Astrocyte of the hippocampus (primary cell): ENCODE measurements around the gene TLR6.
"Not testable (repeated sequence)": the region's sequence is repeated elsewhere in the genome, so short reads cannot be mapped to it uniquely, and the experiment has no call there.

Experiments used
- DNase-seq: peaks from one replicate; pipeline ENCODE4 v3.0.0; 2011; ENCODE audit warnings: low read depth, low spot score

The TLR6 gene

GRCh38 chr4:38788317-38788716, 68.3 kb downstream of the TLR6 start:
- peak; percentile 22 for DNase-seq

GRCh38 chr4:38787693-38788092, 68.9 kb downstream of the TLR6 start:
- DNase-seq, result no peak

GRCh38 chr4:38785901-38786402, 70.7 kb downstream of the TLR6 start:
- DNase-seq, result no peak

GRCh38 chr4:38785041-38785790, 71.4 kb downstream of the TLR6 start:
- no peak for DNase-seq

- no peak for DNase-seq
Observed at GRCh38 chr4:38784141-38784540, 72.5 kb downstream of the TLR6 start.

- DNase-seq, result no peak
Observed at GRCh38 chr4:38783109-38783460, 73.5 kb downstream of the TLR6 start.

GRCh38 chr4:38782452-38783108, 74.0 kb downstream of the TLR6 start, which contains the start of gene TLR10:
Gene TLR10, minus strand, starts transcription at chr4:38782990. Its CDS starts 7,400 bp downstream, at chr4:38775590.
- peak; percentile 65 for DNase-seq

- no peak for DNase-seq
Observed at GRCh38 chr4:38781854-38782261, 74.8 kb downstream of the TLR6 start.

- no peak for DNase-seq
Observed at GRCh38 chr4:38780833-38781484, 75.7 kb downstream of the TLR6 start.

- no peak for DNase-seq
Observed at GRCh38 chr4:38779790-38780189, 76.8 kb downstream of the TLR6 start.

GRCh38 chr4:38777925-38778324, 78.7 kb downstream of the TLR6 start:
- not testable (repeated sequence) for DNase-seq

- DNase-seq, result no peak
Observed at GRCh38 chr4:38775326-38775725, 81.3 kb downstream of the TLR6 start.

GRCh38 chr4:38774181-38774955, 82.2 kb downstream of the TLR6 start:
- no peak for DNase-seq
